Measurements from ENCODE around the gene APOA4. TPM values are rescaled to one million over a fixed set of nuclear protein-coding genes. Genes with fewer than 3 reads are reported as not detected.

APOA4 gene
- total and polyA plus RNA-seq, 2 donors (not counting 3 experiments of a cell fraction or from before 2014, with no cell fraction given): not detected

- dilution Hi-C loops (cut with MboI; ENCODE audit: extremely low pct_ligation_motif_present, low sequenced_read_pairs) (no loop called here), intact Hi-C loops (cut with micrococcal nuclease) (loop anchor here (1.0 to 5.0 kb wide), 2 partner anchors 16 to 539 kb away; partner anchors contain the start of genes BUD13 and CEP164)
- Histone ChIP-seq H3K27ac (ENCODE audit: insufficient read depth, low read depth, low read length) (peak overlapping the region; percentile 52), H3K36me3 (ENCODE audit: control insufficient read depth in 2 of 2, extremely low read depth in 1 of 2, insufficient read depth in 2 of 2, low read length in 2 of 2) (peaks cover 14 to 16% of the 10 kb centered on the region in 2 experiments), H3K27me3 (ENCODE audit: control insufficient read depth in 2 of 2, insufficient read depth in 2 of 2, low read length in 2 of 2) (no peaks in the 10 kb centered on the region), H3K4me2 (ENCODE audit: insufficient read depth, low read length) (peak overlapping the region; percentile 96), H3K9ac (replicated peaks; ENCODE audit: extremely low read depth, insufficient read depth, low read length) (peak overlapping the region; percentile 88), H3K4me1 (ENCODE audit: control insufficient read depth, extremely low read depth, insufficient read depth, low read length) (peaks cover 13% of the 10 kb centered on the region), H4K20me1 (replicated peaks; ENCODE audit: control insufficient read depth, extremely low read depth, insufficient read depth, low read length) (no peaks in the 10 kb centered on the region), H3K4me3 (replicated peaks in 1 of 3; ENCODE audit: insufficient read depth in 1 of 3, low read depth in 1 of 3, low read length in 3 of 3) (peak overlapping the region; percentile 76 to 92 (median 88)), H3K9me1 (replicated peaks; ENCODE audit: control insufficient read depth, extremely low read depth, insufficient read depth, low read length) (no peaks in the 10 kb centered on the region), H3K79me2 (ENCODE audit: control insufficient read depth, insufficient read depth, low read length) (peaks cover 15% of the 10 kb centered on the region), H3K9me3 (replicated peaks; ENCODE audit: control insufficient read depth, insufficient read depth, low read length) (no peaks in the 10 kb centered on the region), H2AFZ (ENCODE audit: low read depth, low read length) (peak overlapping the region; percentile 92)
- CTCF ChIA-PET: interaction anchor here (1.4 to 6.2 kb wide), 6 partner anchors 33 to 438 kb away, joined by 4 to 272 read pairs (median 20); partner anchors contain the start of gene APOA1
- DNase-seq (ENCODE audit: low read depth, low spot score) (no peak), FAIRE-seq (no peak)
- no TSS peak for BruUV-seq (replicated peaks)
- no peak for TF ChIP-seq MAX (IDR thresholded peaks at IDR 0.05; ENCODE audit: insufficient read depth, insufficient read length)
- no peak for TF ChIP-seq FOS (IDR thresholded peaks at IDR 0.05; ENCODE audit: borderline replicate concordance, insufficient read depth, low read length)
- TF ChIP-seq POLR2AphosphoS5 (IDR thresholded peaks at IDR 0.05; ENCODE audit: insufficient read depth, low read depth, low read length): no peak
- no peak for TF ChIP-seq GATA2 (IDR thresholded peaks at IDR 0.05; ENCODE audit: insufficient read depth, insufficient read length, low read depth, low read length)
- TF ChIP-seq EZH2 (IDR thresholded peaks at IDR 0.05; ENCODE audit: borderline replicate concordance, low read depth, low read length, severe bottlenecking): no peak
- no peak for TF ChIP-seq POLR2A (IDR thresholded peaks at IDR 0.05; ENCODE audit: low read depth, low read length)
- no peak for TF ChIP-seq JUN (IDR thresholded peaks at IDR 0.05; ENCODE audit: borderline replicate concordance, insufficient read depth, insufficient read length, low read depth)
- no peak for TF ChIP-seq MYC (IDR thresholded peaks at IDR 0.05; ENCODE audit: low read depth, low read length)
- TF ChIP-seq CTCF (IDR thresholded peaks at IDR 0.05; ENCODE audit: extremely low read depth in 1 of 2, insufficient read depth in 1 of 2, low read depth in 1 of 2, low read length in 2 of 2): no peak
- POLR2A ChIA-PET: interaction anchor here (0.7 to 1.4 kb wide), 2 partner anchors 102 to 309 kb away, joined by 3 read pairs; partner anchors contain the start of gene SIK3
Observed at GRCh38 chr11:116788534-116788933, 34.6 kb downstream of the APOA4 start.
